CD4-positive, alpha-beta T cell treated with Interleukin-4 for 1 hour (primary cell): ENCODE results near the gene CDC42EP4.
A peak's percentile ranks its signal among the peaks of the same experiment; 100 is the strongest.

Source experiments
- DNase-seq, 2 donors: peaks; one replicate each; pipeline ENCODE4 v3.0.0-alpha.2; 2020 to 2022

CDC42EP4 gene

DNA sequence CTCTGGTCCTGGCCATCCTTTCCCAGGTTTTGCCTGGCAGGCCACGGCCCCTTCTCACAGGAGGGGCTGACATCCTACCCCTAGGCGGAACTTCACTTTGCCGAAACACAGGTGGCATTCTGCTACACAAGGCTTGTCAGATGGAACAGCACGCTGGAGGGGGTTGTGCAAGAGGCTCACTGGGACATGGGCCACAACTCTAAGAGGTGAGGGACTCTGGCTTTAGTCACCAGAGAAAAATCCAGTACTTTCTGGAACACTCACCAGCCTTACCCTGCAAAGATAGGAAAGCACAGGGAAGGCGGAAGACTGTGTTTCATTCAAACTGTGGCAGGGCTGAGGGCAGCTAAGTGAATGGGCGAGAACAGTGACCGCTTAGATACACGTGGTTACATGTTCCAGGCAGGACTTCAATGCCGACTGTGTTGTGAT is 18.3 kb downstream of the CDC42EP4 start:
- DNase-seq = no peak

DNA sequence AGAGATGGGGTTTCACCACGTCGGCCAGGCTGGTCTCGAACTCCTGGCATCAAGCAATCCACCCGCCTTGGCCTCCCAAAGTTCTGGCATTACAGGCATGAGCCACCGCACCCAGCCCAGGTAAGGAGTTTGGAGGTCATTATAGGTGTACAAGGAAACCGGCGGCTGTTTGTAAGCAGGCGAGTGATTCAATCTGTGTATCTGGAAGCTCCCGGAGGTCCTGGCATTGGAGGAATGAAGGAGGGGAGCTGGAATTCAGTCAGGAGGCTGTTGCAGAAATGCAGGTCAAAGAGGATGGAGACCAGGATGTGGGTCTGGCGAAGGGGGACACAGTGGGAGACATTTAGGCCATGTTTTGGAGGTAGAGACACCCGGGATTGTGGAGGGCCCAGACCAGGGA is 18.8 kb downstream of the CDC42EP4 start:
- DNase-seq = no peak

DNA sequence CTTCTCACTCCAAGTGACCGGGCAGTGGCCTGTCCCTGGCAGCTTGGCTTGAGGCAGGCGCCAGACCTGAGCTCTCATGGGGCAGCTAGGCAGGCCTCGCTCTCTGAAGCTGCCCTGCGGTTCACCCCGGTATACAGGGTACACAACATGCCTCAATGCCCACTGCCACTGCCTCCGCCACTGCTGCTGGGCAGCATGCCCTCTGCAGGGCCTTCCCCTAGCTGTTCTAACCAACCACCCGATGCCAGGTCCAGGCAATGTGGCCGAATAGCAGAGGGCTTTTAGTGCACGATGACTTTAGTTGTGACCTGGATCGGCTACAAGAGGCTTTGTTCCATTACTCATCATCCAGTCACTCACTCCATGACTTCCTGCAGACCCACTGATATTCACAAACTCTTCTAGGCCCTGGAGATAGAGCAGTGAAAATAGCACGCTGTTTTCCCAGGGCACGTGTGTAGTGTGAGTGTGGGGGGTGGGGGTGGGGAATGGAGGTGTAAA is 19.7 kb downstream of the CDC42EP4 start:
- no peak for DNase-seq

DNA sequence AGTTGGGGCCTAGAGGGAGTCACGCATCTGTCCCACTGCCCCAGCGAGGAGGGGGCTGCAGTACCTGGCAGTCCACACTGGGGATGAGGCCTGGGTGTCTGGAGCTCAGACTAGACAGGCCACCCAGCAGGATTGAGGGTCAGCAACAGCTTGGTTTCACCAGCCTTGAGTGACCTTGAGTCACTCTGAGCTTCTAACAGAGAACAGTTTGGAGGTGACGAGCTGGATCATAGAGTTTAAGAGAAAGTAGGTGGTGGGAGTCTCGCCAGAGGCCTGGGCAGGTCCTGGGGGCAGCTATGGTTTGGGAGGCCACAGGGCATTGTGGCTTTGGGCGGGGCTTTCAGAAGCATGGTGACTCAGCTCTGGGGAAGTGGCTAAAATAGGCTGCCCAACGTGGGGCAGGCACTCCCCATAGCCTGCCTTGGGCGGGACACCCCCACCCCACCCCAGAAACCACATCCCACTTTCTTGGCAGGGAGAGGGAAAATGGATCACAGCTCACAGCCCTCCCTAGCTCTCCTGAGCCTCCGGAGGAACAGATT is 20.5 kb downstream of the CDC42EP4 start:
- peak; percentile 10 to 70 for DNase-seq

DNA sequence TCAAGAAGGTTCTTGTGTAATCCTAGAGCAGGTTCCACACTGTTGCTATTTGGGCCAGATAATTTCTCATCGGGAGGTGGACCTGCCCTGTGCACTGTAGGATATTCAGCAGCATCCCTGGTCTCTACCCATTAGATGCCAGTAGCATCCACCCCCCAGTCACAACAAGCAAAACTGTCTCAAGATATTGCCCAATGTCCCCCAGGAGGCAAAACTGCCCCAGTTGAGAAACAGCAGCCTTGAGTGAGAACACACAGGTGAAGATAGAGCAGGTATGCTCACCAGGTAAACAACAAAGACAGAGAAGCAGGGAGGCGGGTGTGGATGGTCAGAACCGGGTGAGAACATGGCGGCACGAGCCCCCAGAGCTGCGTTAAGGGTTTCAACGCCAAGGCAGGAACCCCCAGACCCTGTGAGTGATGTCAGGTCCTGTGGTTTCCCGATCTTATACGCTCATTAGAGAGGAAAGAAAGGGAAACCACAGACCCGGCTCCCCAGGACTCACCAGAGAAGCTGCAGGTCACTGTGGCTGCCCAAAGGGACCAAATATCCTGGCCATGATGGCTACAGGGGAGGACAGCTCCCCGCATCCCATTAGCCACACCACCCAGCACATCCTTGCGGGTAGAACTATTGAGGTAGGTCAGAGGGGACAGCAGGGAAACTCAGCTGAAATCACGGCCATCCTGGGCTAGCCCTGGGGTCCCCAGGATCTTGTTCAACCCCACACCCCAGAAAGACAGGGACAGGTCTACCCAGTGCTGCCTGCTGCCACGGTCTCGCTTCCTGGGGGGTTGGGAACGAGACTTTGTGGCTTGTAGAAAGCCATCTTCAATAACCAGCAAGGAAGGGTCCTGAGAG is 21.2 kb downstream of the CDC42EP4 start:
- DNase-seq = no peak

DNA sequence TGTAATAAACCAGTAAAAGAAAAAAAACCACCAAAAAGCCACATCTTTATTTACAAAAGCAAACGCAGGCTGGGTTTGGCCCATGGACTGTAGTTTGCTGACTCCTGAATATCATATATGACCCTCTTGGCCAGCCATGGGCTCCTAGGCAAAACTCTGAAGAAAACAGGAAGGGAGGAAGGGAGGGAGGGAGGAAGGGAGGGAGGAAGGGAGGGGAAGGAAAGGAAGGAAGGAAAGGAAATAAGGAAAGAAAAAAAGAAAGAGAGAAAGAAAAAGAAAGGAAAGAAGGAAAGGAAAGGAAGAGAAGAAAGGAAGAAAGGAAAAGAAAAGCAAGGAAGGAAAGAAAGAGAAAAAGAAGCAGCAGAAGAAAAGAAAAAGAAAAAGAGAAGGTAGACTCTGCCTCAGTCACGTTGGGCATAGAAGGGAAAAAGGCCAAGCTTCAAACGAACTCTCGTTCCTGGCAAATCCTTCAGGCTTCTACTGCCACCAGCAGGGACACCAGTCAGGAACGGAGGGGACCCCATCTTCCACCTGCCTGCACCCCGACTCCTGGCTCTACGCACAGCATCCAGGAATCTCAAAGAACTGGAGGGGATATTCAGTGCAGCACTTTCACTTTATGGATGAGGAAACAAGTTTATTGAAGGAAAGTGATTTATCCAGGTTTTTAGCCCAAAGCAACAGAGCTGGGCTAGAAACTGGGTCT is 22.1 kb downstream of the CDC42EP4 start:
- DNase-seq = no peak

DNA sequence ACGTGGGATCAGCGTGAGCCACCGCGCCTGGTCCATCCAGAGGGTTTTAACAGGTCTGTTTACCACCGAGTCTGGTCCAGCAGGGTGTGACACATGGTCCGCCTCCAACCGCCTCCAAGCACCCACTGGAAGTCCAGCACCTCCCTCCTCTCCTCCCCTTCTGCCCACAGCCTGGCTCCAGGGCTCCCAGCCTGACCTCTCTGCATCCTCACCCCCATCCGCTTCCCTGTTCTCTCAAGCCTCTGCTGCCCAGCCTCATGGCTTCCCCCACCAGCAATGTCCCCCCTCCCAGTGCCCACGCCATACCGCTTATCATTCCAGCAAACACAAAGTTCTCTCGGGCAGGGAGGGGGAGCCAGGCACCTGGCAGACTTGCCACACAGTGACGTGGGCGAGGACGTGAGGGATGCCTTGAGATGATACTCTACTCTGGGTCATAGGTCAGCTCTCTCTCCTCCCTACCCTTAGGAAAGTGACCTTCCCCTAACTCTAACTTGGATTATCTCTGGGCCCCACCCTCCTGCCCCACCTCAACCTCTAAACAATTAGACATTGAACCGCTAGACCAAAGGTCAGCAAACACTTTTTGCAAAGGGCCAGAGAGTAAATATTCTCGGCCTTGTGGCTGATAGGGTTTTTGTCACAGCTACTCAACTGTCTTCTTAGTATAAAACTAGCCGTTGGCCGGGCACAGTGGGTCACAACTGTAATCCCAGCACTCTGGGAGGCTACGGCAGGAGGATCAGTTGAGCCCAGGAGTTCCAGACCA is 23.1 kb downstream of the CDC42EP4 start:
- DNase-seq = no peak

DNA sequence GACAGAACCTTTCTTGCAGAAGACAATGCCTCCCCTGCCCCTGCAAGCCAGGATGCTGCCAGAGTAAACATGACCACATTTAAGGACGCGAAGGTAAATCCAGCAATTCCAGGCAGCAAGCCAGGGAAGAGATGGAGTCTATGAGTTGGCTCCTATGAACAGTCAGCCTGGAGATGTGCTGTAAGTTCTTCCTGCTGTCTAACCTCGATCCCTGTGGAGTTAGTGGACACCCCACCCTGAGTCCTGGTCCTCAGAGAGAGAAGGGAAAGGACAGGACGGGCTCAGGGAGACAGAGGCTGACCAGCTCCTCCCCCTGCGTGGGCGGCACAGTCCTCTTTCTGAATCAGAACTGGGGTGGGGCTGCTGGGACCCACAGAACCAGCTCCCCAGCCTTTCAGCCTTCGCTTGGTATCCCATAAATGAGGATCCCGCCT is 24.9 kb downstream of the CDC42EP4 start:
- DNase-seq = no peak

DNA sequence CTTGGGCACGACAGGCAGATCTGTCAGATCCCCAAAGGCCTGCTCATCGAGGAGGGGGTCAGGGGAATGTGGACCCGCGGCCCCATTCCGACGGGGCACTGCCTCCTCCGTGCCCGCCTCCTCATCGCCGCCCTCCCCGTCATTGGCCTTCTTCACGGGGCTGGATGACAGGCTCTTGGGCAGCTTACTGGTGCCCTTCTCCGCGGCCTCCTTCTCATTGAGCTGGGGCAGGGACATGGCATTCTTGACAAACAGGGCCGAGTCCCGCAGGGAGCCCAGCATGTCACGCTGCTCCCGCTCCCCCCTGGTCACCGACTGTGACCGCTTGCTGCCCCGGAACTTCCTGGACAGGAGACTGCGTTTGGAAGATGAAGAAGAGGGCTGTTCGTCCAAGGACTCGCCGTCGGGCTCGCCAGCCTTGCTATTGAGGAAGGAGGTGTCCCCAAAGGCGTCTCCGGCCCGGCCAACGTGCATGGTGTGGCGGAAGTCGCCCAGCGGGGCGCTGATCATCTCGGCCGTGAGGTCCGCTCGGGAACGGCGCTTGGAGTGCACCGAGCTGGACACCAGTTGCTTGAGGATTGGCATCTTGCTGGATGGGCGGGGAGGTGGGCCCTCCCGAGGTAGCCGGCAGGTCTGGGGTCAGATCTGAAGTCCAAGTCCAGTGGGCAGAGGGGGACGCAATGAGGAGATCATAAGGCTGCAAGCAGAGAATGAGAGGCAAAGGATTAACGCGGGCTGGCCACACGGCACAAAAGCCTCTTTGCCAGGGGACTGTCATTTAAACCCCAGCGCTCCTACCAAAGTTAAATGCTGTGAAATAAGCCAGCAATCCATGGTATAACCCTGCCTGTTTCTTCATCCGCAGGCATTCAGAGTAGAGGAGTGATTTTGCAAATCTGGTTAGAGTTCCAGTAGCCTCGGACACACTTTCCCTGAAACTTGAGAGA is 25.6 kb downstream of the CDC42EP4 start:
- no peak for DNase-seq

DNA sequence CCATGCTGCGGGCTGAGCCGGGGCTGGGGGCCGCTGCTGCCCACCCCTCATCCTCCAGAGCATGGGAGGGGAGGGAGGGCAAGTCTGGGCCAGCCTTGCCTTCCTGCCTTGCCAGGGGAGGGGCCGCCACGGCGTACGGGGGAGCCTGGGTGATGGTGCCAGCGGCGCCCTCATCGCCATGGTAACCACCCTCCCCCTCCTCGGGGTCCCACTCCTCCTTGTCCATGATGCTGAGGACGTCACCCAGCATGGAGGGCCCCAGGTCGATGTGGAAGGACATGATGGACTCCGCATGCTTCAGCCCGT is 26.2 kb downstream of the CDC42EP4 start:
- DNase-seq = no peak

DNA sequence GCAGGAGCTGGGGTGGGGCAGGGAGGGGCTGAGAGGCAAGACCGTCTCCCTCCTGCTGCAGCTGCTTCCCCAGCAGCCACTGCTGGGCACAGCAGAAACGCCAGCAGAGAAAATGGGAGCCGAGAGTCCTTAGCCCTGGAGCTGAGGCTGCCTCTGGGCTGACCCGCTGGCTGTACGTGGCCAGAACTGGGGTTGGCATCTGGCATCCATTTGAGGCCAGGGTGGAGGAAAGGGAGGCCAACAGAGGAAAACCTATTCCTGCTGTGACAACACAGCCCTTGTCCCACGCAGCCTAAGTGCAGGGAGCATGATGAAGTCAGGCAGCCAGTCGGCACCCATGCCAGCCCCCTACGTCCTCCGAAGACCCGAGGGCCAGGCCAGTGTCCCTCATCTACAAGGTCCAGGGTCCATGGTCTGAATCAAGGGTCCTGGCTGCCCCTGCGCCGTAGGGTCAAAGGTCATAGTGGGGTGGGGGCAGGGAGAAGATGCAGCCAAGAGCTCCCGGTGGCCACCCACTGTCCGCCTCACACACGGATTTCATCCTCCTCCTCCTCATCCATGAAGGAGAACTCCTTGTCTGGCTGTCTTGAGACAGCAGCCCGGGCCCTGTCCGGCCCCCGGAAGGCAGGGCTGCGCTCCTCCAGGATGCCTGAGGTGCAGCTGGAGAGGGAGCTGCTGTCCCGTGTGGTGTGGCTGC is 26.7 kb downstream of the CDC42EP4 start:
- DNase-seq = no peak

DNA sequence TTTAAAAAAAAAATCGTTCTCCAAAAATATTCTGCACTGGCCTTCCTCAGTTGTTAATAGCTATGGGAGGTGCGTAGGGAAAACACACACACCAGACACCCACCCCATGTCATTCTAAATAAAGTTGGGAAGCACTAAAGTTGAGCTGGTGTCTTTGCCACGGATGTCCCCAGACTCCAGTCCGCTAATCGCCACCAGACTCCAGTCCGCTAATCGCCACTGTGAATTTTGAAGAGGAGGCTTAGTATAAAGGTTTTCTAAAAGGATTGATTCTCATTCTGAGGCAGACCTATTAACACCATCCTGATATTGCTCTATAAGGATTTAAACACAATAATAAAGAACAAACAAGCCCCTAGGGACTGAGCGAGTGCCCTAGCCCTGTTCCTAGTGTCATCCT is 27.4 kb downstream of the CDC42EP4 start:
- DNase-seq = no peak

DNA sequence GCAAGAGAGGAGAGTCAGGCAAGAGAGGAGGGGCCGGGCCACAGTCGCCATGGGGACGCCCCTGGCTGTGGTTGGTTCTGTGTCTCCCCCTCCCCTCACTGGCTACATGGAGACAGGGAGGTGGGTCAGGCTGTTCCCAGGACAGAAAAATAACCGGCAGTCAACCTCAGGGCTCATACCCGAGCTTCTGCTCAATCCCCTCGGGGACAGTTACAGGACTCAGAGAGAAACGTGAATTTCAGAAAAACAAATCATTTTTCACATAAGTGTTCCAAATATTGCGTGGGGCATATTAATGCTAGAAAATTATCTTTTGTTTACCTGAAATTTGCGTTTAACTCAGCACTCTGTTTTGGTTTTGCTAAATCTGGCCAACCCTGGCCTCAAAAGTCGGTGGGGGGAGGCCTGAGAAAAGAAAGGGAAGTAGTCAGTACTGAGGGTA is 27.9 kb downstream of the CDC42EP4 start:
- DNase-seq = no peak

DNA sequence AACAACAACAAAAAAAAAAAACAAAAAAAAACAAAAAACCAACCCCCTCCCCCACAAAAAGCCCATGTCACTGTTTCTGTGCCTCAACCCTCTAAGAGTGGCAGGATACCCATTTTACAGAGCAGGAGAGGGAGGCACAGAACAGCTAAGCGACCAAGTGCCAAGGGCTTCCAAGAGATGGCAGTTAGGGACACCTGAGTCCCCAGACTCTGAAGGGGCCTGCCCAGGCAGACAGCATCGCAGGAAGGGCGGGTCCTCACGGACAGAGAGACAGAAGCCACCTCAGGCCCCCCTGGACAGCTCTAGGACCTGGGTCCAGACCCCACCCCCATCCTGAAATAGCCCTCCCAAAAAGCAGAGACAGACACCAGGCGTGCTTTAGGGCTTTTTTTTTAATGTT is 28.6 kb downstream of the CDC42EP4 start:
- DNase-seq = no peak

DNA sequence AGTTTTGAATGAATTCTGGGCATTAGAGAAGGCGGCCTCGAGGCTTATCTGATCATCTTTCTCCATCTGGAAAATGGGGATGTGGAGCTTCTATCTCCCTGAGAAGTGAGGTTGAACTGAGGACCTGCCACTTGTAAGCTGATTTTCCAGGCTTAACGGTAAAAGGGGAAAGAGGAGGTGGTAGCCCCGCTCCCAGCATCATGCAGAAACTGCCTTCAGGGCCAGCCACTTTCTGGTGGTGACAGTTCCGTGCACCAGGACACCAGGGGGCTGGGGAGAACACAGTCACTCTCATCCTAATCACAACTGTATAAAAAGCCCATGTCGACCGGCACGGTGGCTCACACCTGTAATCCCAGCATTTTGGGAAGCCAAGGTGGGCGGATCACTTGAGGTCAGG is 29.2 kb downstream of the CDC42EP4 start:
- DNase-seq = no peak

DNA sequence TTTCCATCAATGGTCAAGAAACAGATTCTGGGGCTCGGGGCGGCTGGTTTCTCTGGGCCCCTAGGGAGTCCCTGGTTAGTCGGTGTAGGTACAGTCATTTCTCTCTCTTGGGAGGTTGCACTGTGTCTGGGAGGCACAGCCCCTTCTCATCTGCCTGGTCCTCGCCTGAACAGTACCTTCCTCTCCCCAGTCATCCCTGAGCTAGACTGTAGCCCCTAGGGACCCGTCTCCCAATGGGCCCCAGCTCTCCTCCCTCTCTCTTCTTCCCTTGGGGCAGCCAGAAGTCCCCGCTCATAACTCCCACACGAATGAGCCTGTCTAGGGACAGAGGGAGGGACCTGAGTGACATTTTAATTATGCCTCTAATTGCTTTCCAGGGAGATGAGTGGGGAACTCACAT is 29.9 kb downstream of the CDC42EP4 start:
- DNase-seq = no peak

DNA sequence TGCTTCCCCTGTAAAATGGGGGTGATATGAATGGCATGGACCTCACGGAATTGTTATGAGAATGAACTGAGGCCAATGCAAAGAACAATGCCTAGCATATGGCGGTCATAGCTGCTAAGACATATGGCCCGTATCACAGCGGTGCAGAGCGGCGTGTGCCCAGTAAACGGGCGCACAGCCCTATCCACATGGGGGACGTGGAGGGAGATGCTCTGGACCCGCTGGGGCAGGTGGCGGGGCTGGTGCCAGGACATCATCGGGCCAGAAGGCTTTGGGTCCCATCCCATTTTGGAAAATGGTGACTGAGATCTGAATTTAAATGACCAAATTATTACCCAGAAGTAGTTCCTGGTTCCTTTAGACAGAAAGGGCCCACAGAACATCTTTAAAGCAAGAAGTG is 31.6 kb downstream of the CDC42EP4 start:
- DNase-seq = no peak

DNA sequence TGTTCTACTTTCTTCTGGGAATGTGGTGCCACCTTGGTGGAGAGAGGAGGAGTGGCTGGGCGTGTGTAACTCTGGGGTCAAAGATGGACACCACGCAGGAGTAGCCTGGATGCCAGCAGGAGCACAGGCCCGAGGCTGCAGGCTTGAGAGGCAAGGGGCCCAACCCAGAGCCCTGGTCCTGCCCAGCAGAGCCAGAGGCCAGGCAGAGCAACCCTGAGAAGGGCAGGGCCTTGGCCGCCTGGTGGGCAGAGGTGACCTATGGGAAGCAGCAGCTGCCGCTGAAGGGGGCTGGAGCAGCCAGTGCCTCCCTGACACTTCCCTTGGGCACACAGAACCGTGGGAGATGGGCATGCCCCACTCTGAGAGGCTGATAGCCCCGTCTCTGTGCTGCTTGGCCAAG is 32.1 kb downstream of the CDC42EP4 start:
- DNase-seq = no peak

DNA sequence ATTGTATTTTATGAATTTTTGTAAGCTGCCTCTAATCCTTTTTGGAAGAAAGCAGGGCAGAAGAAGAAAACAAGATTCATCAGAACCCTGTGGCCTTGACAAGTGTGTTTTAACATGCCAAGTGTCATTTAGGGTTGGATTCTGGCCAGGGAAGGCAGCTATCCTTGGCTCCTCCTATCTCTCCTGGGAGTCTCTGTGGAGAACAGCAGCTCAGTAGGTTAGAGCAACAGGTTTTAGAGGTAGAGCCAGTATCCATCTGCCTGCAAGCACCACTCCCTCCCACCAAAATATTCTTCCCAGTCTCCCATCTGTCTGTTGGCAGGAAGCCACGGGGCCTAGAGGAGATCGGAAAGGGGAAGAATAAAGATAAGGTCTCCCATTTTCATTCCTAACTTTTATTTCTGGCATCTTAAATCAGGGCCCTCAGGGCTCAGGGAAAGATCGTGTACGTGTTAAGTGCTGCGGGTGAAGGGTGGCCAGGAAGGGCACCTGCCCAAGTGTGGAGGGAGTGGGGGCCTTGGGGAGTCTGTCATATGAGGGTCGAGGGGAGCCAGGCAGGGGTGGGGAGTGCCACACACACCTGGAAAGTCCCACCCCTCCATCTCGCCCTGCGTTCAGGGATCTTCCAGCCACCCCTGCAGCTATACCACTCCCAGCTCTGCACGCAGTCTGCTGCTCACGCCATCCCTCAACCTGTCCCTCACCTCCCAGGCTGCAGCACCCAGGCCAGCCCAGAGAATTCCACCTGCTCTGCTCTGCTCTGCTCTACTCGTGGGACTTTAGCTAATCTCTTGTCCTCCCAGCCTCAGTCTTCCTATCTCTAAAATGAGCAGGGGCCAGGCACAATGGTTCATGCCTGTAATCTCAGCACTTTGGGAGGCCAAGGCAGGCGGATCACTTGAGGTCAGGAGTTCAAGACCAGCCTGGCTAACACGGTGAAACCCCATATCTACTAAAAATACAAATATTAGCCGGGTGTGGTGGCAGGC is 33.0 kb downstream of the CDC42EP4 start:
- DNase-seq = no peak

DNA sequence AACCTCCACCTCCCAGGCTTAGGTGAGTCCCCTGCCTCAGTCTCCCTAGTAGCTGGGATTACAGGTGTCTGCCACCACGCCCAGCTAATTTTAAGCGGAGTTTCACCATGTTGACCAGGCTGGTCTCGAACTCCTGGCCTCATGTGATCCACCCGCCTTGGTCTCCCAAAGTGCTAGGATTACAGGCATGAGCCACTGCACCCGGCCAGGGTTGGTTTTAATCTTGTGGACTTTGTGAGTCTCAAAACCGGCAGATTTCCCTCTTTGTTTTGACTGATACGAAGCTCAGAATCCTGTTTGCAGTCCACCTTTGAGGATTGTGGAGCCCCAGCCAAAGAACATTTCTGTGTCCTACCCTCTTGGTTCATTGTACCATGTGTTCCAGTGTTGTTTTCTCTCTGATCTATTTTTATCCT is 33.7 kb downstream of the CDC42EP4 start:
- DNase-seq = no peak
